Left hindlimb (tissue), 1 donor: ENCODE measurements around the gene B4GALT3.

ENCODE experiments used
- DNase-seq: peaks from one replicate; pipeline ENCODE4 v3.0.0-alpha.2; 2018

B4GALT3 gene

DNA sequence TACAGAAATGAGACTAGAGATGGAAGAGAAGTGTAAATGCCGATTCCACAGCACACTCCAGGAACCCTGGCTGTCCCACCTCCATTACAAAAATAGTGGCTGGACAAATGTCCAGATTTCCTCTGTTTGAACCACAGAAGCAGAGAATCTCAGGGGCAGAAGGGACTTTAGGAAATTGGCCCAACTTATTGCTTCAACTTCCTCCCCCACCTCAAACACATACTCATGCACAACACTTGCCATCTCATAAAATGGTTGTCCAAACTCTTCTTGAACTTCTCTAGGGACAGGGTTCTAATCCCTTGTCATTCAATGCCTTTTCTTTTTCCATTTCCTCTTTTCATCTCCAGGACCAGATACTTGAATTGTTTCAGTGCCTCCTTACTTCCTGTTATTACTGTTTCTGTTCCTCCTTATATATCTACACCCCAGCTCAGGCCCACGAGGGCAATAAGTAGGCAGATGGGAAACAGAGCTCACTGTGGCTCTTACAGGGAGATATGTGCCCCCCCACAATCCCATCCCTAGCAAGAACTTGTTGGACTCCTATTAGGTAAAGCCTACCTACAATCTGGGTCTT is 8.5 kb upstream of the B4GALT3 start:
- DNase-seq: peak; percentile 23

DNA sequence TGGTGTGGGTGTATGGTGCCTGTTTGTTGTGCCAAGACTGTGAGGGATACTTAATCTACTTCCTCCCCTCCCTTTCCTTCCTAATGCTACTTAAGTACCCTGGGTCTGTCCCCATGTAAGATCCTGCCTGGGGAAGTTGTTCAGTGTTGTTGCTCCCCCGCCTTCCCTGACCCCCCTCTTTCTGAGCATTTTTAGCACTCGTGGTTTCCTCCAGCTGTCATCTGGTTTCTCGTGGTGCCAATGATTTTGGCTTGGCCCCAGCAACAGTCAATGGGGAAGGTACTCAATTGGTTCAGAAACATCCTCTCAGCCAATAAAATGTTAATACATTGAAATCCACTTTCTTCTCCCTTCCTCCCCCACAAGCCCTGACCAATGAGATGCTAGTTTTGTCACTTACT is 8.0 kb upstream of the B4GALT3 start:
- DNase-seq: peak; percentile 69

DNA sequence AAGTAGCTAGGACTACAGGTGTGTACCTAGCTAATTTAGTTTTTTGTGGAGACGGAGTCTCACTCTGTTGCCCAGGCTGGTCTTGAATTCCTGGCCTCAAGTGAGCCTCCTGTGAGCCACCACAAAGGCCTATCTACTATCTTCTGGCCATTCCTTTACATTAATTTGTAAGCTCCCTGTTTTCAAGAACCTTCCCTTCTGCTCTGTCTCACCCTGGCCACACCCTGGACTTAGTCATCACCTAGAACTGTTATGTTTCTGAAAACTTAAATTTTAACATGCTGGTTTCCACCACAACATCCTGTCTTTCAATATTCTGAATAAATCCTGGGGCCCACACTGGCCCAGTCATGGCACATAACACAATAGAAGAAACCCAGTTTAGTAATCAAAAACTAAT is 4.9 kb upstream of the B4GALT3 start:
- DNase-seq: peak; percentile 4

DNA sequence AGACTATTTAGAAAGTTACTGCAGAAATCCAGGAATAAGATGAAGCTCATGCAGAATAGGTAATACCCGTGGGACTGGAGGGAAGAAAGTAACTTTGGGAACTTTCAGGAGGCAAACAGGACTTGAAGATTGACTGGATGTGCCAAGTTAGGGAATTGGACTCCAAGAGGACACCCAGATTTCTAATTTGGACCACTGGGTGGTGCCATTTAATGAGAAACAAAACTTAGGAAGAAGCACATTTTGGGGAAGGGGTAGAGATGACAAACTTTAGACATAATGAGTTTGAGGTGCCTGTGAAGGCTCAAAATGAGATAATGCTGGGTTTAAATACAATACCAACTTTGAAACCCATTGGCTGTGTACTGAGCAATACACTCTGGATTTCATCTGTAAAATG is 3.3 kb upstream of the B4GALT3 start:
- peak; percentile 8 for DNase-seq

DNA sequence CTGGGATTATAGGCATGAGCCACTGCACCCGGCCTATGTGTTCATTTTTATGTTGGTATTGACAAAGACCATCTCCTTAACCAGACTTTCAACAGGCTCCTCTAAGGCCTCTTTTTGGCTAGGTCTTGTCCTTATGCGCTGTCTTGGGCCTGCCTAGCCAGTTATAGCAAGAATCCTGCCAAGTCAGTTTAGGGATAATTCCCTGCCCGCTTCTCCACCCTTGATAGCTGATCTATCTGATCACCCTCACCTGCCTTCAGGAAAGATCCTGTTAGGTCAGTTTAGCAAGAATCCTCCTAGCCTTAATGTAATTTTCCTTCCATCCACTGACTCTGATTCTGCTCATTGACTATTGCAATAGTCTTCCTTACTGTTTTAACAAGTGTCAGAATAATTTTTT is 2.4 kb upstream of the B4GALT3 start:
- peak; percentile 6 for DNase-seq

DNA sequence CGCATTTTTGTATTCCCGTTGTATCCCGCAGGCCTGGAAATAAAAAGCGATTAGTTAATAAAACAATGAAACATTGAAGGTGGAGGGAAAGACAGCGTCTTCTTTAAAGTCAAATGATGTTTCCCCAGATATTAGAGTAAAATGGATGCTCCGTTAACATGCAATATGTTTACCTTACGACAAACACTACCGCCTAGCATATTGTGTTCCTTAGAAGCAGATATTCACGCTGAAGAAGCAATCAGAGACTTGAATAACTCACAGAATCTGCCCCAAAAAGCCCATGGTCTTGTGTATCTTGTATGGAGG is 583 bp upstream of the B4GALT3 start:
- no peak for DNase-seq

DNA sequence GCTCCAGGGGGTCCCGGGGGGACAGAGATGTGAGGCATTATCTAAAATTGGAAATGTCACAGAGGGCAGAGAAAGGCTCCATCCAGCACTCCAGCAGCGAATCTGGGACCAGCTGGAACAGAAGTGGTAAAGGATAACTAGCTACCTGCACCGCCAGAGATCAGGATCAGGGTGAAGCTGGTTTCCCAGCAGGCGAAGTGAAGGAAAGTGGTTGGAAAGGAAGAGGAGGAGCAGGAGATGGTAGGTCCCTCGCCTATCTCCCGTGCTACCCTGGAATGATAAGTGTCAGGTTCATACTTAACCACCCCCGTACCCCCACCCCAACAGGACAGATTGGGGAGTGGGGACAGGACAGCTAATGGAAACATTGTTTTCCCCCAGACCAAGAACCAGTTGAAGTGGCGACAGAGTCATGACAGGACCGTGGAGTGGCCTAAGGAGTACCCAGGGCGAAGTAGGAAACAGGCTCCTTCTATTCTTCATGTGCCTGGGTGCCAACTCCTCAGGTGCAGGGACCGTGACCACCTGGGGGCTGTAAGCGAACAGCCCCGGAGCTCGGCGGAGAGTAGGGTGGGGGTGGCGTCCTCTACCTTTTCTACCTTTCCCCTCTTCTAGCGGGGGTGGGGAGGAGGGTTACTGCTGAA is 717 bp downstream of the B4GALT3 start:
- DNase-seq: no peak

DNA sequence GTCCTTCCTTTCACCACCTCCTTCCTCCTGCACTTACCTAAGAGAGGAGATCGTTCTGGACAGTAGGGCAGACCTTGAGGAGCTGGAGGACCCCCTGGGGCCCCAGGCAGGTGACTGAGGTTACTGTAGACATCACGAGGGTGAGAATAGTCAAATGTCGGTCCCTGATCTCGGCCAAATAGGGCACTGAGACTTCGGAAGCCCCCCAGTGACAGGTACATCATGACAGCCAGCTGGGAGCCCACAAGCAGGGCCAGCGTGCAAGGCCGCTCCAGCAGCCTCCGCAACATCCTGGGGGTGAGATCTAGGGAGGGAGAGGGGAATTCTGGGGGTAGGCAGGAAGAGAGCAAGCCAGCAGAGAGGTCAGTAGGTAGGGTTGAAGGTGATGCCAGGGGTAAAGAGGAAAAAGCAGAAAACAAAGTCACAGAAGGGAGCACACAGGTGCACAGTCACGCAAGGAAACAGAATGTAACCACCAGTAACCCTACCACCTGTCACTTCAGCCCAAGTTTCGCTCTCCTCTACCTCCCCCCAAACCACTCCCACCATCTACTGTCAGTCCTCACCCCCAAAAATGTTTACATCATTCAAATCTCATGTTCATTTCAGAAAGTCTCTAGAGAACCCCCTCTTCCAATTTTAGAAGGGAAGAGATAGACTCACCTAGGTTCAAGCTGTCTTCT is 1.4 kb downstream of the B4GALT3 start:
- DNase-seq: no peak

DNA sequence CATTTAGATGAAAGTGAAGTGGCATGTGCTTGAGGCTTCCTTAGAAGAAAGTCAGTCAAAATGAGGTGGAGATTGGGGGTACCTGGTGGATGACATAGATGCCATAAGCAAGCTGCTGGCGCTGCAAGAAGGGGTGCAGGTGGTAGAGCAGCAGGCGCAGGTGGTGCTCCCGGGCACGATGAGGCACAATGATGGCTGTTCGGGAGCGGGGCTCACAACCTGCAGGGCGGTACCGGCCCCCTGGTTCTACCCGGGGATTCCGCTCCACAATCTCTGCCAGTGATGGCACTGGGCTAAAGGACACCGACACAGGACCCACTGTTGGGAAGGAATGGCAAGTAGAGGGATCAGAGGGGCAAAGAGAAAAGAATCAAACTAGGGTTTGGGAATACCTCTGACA is 2.4 kb downstream of the B4GALT3 start:
- no peak for DNase-seq

DNA sequence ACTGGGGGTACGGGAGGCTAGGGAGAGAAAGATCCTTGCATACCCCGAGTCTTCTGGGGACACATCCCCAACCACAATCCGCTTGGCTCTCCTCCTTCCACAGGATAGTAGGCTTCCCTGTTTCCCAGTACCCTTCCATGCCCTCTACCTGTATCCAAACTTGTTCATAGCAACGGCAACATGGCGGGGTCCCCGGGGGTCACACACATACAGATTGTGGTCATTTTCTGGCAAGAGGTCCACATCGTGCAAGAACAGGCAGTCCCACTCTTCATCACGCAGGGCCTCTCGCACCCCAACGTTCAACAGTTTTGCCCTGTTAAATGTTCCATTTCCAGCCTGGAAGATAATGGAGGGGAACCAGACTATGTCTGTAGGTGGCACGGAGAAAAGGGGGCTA is 3.6 kb downstream of the B4GALT3 start:
- DNase-seq: peak; percentile 2

DNA sequence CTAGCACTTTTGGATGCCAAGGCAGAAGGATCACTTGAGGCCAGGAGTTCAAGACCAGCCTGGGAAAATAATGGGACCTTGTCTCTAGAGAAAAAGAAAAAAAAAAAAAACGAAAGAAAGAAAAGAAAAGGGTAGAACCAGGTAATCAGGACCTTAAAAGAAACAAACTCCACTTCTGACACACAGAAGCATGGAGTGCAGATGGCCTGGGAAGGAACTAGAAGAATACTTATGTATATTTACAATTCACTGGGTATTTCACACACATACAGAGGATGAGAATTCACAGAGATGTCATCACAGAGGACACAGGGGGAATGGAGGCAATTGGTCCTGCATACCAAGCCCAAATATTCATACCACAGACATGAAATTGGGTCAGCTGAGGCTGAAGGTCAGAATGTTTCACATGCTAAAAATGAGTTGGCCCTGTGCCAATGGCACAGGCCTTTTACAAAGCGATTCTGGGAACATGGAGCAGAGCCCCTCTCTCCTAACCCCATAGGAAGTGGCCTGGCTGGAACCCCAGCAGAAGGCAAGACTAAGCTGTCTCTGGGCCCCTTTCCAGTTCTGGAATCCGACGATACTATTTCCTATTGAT is 4.4 kb downstream of the B4GALT3 start:
- DNase-seq: no peak

DNA sequence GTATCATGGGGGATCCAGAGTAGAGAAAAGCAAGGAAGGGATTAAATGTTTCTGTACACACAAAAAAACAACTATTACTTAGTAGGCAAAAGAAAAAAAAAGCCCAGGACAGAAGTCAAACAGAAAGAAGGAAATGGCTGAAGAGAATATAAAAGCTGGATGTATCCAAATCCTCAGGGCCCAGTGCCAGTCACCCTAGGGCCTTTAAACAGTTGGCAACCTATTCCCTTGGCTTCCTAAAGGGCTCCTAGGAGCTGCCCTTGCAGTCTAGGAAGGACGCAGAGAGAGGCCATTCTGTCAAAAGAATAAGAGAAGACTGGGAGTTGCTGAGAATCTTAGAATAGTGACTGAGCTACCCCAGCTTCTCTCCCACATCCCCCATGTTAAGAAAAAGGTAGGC is 5.0 kb downstream of the B4GALT3 start:
- no peak for DNase-seq

DNA sequence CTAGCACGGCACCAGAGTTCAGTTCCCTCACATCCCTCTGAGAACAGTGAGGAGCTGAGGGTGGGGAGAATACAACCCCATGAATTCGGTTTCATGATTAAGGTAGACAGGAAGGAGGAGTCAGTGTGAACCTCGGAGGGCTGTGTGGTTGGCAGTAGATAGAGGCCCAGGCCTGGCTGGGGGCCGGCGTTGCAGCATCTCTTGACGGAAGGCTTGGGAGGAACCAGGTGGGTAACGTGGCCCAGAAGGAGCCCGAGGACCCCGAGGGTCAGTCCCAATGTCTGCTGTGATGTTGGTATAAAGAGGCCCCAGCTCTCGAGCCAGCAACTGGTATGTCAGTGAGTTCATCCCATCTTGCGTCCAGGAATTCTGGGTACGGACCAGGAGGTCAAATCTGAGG is 5.6 kb downstream of the B4GALT3 start:
- DNase-seq: no peak

DNA sequence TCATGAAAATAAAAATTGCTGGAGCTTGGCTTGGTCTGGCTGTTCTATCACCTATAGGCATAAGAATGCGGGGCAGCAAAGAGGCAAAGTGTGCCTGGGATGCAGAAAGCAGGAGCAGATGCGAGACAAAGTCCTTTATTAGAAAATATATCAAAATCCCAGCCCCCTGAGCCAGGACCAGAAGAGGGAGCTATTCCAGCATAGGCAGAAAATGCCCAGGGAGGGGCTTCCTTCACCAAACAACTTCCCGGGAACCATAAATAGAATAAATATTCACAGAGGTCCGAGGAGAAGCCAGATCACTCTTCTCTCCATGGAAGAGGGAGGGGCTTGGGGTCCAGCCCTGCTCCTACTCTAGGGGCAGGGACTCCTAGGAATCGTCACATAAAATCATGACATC is 6.1 kb downstream of the B4GALT3 start:
- no peak for DNase-seq

DNA sequence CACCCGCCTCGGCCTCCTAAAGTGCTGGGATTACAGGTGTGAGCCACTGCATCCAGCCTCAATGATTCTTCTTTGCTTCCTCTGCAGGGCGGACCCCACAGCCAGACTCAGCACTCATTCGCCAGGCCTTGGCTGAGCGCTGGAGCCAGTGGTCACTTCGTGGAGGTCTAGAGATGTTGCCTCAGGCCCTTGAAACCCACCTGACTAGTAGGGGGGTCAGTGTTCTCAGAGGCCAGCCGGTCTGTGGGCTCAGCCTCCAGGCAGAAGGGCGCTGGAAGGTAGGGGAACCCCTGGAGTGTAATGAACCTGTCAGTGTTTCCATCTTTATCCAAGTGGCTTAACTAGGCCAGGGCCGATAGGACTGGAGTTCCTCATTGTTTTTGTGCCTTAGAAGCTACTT is 8.4 kb downstream of the B4GALT3 start:
- no peak for DNase-seq

DNA sequence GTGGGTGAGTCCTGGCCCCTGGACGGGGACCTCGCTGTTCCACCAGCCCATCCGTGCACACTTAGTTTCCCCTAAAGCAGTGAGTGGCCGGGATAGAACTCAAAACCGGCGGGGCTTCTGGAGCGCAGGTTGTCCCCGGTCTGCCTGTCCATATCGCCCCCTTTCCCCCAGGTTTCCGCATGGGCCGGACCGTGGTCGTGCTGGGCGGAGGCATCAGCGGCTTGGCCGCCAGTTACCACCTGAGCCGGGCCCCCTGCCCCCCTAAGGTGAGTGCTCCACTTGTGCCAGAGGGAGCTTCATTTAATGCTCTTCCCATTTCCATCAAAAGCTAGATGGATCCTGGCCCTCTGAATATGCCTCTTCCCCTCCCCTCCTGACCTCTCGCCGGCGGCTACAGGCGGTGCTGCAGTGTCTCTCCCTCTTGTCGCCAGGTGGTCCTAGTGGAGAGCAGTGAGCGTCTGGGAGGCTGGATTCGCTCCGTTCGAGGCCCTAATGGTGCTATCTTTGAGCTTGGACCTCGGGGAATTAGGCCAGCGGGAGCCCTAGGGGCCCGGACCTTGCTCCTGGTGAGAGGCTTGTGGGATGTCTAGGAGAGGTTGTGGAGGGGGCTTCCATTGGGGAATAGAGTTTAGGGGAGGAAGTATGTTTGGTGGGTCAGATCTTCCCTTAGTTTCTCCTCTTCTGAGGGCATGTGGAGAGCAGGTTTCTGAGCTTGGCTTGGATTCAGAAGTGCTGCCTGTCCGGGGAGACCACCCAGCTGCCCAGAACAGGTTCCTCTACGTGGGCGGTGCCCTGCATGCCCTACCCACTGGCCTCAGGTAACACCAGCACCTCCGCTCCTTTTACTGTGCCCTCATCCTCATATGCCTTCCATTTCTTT is 10.4 kb downstream of the B4GALT3 start:
- no peak for DNase-seq

DNA sequence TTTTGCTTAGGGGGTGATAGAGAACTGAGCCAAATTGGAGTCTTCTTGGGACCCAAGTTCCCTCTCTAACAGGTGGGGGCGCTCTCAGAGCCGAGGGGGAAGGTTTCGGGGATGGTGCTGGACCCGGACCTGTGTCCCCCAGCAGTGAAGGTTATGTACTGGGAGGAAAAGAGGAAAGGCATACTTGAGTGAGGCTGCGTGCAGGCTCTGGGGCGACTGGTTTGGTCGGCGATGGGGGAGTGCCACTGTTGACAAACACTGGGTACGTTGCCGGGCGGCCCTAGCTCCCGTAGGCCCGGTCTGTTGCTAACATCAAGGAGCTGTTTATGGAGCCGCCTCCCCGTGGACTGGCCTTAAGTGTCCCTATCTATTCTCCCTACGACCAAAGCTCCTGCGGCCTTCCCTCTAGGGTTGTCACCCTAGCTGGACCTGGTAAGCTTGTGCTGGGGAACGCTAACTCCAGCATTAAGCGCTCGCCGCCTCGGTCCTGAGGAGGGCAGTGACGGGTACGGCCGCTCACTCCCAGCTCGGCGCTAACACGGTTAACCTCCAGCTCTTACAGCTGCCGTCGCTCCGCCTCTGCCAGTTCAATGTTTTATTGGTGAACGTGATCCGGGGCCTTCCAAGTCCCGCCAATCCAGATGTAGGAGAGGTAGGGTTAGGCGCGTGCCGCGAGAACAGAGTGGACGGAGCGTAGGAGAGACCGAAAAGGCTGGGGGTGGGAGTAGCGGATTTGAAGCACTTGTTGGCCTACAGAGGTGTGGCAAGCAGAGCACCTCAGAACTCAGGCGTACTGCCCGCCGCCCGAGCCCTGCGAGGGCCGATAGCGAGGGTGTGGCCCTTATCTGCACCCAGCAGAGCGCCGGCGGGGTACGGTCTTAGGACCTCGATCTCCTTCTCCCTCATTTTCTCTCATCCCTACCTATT is 11.3 kb downstream of the B4GALT3 start, which contains the start of gene PPOX:
TSS of gene PPOX (plus strand) at position 685 of the 927 bp plus-strand sequence. CDS start 422 bp downstream, outside the sequence.
- peak; percentile 98 for DNase-seq

DNA sequence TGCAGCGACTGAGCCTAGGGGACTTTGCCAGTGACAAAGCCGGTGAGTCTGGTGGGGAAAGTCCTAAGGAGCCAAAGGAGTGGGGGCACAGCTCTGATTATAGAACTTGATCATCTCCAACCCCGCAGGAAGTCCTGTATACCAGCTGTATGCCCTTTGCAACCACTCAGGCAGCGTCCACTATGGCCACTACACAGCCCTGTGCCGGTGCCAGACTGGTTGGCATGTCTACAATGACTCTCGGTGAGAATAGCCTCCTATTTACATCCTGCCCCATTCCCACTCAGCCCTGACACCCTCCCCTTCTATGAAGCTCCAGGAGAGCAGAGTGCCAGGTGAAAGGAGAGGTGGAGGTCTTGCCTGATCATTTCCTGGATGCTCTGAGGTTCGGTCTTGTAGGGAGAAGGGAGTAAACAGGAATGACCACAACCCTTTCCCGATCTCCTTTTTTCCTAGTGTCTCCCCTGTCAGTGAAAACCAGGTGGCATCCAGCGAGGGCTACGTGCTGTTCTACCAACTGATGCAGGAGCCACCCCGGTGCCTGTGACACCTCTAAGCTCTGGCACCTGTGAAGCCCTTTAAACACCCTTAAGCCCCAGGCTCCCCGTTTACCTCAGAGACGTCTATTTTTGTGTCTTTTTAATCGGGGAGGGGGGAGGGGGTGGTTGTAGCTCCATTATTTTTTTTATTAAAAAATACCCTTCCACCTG is 12.3 kb downstream of the B4GALT3 start:
- DNase-seq: no peak

DNA sequence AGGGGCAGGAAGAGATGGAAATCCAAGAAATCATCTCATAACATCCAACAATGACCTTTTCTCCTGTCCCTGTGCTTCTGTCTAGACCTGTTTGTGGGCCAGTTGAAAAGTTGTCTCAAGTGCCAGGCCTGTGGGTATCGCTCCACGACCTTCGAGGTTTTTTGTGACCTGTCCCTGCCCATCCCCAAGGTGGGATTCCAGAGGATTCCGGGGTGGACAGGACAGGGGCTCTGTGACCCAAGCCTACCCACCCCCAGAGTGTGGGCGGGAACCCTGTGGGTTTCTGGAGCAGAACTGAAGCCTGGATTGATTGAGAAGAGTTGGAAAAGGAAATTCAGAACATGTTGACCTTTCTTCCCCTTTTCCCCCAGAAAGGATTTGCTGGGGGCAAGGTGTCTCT is 13.5 kb downstream of the B4GALT3 start:
- DNase-seq: no peak

DNA sequence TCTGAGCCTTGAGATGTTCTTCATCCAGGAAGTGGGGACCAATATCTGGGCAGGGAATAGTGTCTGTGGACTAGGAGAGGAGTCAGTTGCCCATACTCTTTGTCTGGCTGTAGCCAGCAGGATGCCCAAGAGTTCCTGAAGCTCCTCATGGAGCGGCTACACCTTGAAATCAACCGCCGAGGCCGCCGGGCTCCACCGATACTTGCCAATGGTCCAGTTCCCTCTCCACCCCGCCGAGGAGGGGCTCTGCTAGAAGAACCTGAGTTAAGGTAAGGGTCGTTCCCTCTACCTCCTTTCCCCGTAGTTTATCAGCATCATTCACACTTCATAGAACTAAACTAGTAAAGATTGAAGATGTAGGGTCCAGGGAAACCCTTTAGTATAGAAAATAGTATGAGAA is 14.5 kb downstream of the B4GALT3 start:
- no peak for DNase-seq

DNA sequence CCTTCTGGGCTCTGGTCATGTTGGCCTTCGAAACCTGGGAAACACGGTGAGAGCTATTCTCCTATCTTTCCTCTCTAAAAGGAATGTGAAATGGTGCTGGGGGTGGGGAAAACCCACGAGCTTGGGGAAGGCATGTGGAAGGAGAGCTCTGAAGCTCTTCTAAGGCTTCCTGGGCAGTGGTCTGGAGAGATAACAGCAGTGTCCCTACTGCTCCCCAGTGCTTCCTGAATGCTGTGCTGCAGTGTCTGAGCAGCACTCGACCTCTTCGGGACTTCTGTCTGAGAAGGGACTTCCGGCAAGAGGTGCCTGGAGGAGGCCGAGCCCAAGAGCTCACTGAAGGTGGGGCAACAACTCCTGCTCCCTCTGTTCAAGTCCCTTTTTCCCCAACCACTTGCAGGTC is 15.3 kb downstream of the B4GALT3 start:
- no peak for DNase-seq
